HuH-7 (cell line): ENCODE data around the gene CDC42.

Source experiments
- DNase-seq: peaks from one replicate; pipeline ENCODE4 v3.0.0; 2011; ENCODE audit warnings: low spot score

CDC42 gene

DNA sequence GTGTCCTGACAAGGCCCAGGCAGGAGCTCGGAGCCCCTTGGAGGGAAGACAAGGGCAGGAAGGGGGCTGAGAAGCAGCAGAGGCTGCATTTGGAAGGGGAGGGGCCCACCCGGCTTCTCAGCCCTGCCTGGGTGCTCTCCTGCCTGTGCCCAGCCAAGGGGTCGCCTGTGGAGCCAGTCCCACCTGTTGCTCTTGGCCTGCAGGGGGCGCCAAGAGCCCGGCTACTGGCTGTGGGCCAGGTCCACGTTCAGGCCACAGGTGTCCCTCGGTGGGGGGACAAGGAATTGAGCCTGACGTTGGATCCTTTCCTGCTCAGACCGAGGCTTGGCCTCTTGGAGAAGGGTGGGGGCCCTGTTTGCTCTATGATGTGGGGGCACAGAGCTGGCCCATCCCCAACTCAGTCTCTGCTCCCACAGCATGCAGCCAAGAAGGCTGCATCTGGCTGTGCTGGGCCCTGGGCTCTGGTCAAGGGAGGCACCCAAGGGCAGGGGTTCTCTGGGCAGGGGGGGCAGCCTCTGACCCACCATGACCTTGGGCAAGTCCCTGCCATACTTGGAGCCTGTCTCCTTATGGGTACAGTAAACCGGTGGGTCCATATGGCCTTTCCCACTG is 79.5 kb downstream of the CDC42 start:
- peak; percentile 93 for DNase-seq

DNA sequence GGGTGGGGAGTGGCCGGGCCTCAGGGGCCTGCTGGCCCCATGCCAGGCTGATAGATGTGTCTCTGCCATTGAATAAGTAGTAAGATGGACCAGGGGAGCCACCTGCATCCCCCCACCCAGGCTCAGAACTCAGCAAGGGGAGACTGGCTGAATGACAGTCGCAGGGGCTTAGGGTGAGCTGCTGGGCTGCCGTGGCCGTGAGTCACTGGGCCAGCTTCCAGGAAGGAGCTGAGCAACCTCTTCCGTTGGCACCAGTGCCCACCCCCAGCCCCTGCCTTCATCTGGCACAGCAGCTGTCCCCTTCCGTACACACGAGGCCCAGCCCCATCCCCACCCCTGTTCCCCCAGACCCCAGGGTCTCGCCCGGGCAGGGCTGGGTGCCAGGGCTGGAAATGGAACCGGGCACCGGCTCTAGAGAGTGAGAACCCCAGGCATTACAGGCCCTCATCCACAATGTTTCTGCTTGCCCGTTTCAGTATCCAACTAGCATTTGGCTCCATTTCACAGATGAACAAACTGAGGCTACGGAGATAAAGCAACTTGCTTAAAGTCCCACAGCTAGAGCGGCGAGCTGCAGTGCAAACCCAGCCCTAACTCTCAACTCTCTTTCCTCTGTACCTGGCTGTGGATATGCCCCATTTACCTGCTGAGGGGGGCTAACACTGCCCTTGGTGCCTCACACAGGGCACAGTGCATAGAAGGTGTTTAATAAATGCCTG is 80.2 kb downstream of the CDC42 start:
- no peak for DNase-seq

DNA sequence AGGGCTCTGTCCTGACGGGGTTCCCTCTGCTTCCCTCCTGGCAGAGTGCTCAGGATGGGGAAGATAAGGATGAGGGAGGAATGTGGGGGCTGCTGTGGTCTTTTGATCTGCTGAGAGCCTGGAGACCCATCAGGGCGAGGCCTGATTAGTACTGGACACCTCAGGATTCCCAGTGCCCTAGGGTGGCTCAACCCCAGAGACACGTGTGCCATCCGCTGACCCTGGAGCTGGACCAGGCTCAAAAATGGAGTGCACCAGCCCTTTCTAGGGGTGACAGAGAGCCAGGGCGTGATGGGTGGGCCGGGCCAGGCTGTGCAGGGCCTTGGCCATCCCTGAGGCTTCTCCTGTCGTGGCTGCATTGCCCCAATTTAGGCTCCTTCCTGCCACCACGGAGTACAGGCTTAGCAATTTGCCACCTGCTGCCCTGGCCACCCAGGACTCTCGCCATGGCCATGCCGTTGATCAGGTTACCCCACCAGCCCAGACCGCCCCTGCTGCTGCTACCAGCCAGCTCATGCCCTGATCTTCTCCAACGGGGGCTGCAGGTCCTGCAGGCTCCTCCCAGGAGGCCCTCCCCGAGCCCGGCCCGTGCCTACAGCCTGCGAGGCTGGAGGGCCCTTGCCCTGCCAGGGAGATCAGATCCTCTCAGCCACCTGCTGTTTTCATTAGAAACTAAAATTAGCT is 80.9 kb downstream of the CDC42 start:
- DNase-seq = no peak

GRCh38 chr1:22133931-22134324 is 81.4 kb downstream of the CDC42 start:
- no peak for DNase-seq

GRCh38 chr1:22137004-22137720 is 84.7 kb downstream of the CDC42 start:
- DNase-seq = no peak

- DNase-seq = no peak
These were observed 86.6 kb downstream of the CDC42 start for GRCh38 chr1:22139066-22139594.

GRCh38 chr1:22139817-22140216 is 87.3 kb downstream of the CDC42 start:
- no peak for DNase-seq
